HG03442 (cell line): ENCODE measurements around the gene OGFRL1.
A peak's percentile ranks its signal among the peaks of the same experiment; 100 is the strongest.

Experiments used
- ATAC-seq: cut with Tn5 transposase; IDR thresholded peaks from one replicate; pipeline ENCODE4 v1.9.1; 2021; ENCODE audit warnings: mild to moderate bottlenecking, moderate library complexity; ENCODE audit not compliant: unreplicated experiment

OGFRL1 gene

DNA sequence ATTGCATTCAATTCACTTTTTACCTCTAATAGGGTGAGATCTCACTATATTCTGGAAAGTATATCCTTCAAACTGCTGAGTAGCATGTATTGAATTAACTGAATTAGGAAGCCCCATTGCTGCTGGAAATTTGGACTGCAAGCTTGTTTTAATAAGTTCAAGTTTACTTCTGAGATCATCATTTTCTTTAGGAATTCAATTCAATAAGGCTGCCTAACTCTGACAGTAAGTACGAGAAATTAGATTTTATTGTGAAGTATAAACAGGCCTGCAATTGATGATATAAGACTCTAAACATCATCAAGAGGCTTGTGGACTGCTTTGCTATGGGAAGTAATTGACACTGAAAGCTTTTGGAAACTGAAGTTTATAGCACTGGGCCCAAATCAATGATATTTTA is 44.4 kb downstream of the OGFRL1 start:
- ATAC-seq = no peak

DNA sequence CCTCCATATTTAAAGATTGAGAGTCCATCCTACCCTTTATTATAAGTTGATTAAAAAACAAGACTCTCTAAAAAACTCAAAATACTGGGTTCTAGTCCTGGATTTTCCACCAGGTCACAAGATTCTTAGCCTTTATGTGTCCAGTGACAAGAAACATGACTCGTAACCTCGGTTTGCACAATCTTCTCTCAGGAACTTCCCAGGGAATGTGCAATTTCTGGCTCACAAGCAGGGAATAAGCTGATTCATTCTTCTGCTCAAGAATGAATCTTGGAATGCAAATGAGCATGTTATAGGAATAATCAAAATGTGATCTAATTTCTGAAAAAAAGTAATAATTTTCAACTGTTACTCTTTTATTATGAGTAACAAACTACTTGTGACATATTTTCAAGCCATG is 45.1 kb downstream of the OGFRL1 start:
- ATAC-seq = no peak

DNA sequence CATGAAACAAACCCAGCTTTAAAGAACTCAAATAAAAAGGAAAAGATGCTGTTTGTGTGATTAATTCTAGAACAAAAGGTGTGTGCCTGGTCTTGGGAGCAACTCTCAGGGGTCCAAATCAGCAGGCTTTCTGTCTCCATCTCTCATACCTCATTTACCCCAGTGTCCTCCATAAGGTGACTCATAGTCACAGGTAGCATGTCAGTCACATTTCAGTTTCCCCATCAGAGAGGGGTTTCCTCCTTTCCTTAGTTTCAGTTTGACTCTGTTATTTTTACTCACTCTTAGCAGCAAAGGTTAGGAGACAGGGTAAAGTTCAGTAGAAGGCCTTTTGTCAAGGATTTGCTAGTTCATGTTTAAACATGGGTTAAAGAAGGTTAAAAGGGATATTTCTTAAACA is 46.2 kb downstream of the OGFRL1 start:
- peak; percentile 75 for ATAC-seq

DNA sequence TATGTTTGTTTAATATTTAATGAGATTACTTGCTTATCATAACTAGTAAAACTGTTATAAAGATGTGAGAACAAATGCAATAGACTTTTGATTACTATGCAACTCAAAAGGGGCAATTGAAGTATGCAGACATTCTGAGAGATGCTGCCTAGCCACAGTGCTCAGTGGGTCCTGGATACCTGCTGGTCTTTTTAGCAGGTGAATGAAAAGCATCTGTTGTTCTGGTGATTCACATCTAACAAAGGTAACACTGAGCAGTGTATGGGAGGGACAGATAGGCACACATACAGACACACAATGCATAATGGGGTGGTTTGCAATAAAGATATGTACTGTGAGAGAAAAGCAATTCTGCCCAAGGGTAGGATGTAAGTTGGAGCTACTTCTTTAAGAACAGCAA is 46.9 kb downstream of the OGFRL1 start:
- ATAC-seq = no peak

DNA sequence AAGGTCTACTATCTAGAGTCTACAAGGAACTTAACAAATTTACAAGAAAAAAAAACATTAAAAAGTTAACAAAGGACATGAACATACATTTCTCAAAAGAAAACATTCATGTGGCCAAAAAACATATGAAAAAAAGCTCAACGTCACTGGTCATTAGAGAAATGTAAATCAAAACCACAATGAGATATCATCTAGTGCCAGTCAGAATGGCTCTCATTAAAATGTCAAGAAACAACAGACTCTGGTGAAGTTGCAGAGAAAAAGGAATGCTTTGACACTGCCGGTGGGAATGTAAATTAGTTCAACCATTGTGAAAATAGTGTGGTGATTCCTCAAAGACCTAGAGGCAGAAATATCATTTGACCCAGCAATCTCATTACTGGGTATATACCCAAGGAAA is 48.3 kb downstream of the OGFRL1 start:
- no peak for ATAC-seq

DNA sequence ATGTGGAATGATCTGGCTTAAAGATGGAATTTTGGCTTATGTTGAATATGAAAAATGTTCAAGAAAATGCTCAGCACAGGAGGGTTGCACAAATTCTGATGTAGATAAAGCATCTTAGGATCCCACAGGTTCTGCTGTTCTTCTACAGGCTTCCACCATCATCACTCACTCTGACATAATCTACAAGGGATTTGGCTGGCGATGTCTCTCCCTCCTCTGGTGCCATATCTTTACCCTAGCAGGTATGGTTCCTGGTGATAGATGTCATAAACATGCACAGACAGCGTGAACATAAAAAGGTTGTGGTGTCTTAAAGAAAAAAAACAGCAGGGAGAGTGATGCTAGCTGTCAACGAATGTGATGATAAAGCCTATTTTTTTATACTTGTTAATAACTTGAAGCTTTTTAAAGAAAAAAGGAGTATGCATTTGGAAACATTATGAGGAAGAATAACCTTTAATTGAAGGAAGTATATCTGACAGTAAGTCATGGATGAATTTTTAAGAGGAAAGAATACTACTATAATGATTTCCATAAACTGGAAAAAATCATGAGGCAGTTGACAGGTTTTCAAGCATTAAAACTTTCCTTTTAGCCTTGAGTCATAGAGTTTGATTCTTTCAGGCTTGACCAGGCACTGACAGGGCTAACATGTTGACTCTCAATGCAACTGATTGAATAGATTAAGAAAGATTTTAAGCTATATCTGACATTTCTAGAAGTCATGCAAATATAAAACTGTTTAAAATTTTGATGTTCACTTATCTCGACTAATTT is 50.1 kb downstream of the OGFRL1 start:
- ATAC-seq = no peak

DNA sequence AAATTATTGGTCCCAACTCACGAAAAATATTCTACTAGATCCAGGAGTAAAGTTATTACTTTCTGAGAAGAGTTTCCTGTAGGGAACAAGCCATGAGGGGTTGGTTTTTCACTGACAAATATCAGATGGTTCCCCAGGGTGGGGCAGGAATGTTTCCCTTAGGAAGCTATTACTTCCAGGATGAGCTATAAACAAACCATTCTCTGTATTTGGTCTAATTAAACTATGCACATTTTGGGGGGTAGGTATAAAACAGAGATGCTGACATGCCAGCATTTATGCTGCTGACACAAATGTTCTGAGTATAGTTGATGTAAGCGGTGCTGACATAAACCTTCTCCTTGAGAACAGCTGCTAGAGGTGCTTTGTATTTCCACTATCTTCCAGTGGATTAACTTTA is 54.2 kb downstream of the OGFRL1 start:
- ATAC-seq = no peak

DNA sequence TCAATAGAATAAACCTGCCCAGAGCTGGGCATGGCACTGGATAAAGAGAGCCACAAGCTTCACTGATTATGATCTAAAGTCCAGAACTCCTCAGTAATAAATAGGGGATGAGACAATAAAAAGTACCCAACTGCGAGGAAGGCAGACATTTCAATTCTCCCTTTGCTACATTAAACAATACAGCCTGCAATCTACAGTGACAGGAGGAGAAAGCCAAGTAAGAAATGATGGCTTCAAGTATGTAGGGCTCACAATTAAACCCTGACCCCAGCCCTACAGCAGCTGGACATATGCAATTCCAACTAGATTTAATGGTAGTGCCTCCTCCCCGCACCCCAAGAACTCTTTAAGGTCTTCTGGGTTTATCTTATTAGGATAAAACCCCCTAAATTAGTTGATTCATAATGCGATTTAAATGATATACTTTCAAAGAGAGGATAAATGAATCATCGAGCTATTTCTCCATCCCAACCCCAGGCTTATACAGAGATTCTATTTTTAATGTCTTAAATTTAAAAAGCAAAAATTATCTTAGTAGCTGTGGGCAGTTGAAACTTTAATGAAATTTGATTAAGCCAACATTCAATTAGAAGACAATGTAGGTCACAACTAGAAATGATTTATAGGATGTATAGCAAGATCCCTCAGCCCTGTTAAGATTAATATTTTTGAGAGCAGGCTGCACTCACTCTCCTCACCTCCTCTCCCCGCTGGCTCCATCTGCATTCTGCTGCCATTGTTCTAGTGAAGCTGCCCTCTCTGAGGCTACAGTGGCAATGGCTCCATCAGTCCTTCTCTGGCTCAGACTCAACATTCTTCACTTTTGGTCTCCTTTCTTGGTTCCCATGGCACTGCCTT is 57.1 kb downstream of the OGFRL1 start:
- ATAC-seq = no peak

DNA sequence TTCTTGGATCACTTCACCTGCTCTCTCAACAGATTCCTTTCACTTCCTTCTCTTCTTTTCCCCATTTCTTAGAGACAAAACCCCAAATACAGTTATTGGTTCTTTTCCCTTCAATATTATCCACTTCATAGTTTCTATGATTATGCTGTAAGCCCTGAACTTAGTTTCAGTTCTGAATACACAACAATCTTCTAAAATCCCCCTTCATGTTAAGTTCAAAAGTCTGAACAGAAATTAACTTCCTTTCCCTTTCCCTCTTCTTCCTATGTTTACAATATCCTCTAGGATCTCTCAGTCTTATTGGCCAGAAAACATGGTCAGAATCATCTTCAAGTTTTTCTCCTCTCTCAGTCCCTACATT is 57.7 kb downstream of the OGFRL1 start:
- no peak for ATAC-seq

DNA sequence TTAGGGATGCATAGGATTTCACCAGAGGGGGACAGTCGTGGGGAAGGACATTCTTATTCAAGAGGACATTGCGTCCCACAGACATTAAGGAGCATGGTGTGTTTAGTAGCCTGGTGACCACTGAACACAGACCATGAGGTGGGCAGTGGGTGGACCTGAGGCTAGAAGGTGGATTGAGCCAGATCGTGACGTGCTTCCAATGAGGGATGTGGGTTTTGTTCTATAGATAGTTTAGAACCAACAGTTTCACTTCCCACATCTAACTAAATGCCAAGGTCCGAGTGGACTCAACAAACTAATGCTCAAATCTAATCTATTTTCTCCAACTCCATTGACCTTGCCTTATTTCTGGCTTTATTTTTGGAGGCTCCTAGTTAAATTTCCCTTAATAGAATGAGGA is 58.5 kb downstream of the OGFRL1 start:
- ATAC-seq = no peak

DNA sequence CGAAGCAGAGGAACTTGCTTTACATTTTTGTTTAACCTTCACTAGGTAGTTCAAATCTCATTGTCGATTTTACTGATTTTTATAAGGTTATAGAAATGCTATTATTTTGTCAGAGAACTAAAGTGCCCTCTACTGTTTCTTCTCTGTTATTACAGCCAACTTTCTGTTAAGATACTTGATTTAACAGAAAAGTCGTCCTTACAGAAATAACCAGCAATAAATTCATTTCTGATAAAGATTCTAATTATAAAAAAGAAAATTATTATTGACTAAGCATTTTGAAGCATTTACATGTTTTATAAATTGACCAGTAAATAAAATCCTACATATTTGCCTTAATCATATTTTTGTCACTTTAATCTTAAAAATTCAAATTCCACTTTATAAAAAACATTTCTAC is 60.8 kb downstream of the OGFRL1 start:
- ATAC-seq = no peak

DNA sequence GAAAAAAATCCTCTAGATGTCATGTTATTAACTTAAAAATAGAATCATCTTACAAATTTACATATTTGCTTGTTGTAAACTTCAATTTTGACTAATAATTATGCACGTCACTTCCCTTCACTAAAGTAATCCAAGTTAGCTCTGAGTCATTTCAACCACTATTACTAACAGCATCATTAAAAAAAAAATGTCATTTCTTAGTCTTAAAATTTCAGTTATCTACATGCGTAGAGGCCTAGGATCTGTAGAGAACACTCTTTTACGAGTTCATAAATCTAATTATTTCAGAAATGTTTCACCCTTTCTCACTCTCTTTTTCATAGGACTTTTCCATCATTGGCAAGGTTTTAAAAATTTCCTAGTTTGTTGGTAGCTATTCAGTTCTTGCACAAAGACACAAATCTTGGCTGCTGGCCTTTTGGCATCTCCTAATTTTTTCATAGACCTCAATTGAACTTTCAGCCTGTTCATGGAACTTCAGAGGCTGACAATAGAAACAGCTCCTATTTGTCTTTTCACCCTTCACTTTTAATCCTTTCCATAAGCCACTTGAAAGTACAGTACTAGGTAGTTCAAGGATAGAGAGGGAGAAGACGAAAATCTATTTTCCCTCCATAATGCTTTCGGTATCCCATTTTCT is 61.5 kb downstream of the OGFRL1 start:
- ATAC-seq = no peak

DNA sequence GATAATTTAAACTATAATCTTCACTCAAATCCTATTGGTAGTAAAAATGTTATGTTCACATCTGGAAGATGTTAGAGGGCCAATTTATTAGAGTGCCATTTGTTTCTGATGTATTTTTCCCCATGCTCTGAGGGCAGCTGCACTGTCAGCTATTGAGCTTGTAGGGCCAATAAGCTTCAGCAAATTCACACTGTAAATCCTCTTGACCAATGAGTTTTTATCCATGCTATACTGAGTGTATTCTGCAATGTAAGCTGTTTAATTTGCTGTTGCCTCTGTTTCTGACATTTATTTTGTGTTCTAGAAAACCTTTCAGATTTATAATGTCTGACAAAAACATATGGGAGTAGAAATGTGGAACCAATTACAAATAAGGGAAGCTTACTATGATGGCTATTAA is 62.6 kb downstream of the OGFRL1 start:
- no peak for ATAC-seq
